Right lobe of liver (tissue), 6 donors: ENCODE results near the gene KIAA0513. TPM values are rescaled to one million over a fixed set of nuclear protein-coding genes. Genes with fewer than 3 reads are reported as not detected.

Experiments
- ATAC-seq, 4 donors: fragments of 200-7000 bp; cut with Tn5 transposase; one replicate each; pipeline ENCODE4 v1.9.1; 2020; ENCODE audit warnings: mild to moderate bottlenecking in 4 of 4, moderate library complexity in 4 of 4
- DNase-seq, 3 donors: peaks; one replicate each; pipeline ENCODE4 v3.0.0-alpha.2; 2020
- H3K27ac ChIP-seq, 3 donors: fragments of 200-600 bp; one replicate each; pipeline ENCODE4 v1.8.0; 2022
- H3K27me3 ChIP-seq, 2 donors: fragments of 200-600 bp; one replicate each; pipeline ENCODE4 v1.8.0; 2022
- H3K36me3 ChIP-seq, 4 donors: fragments of 200-600 bp; sonication (generic) in 1 of 4; one replicate each; pipeline versions ENCODE4 v1.5.1 to v1.8.0; 2017 to 2022; ENCODE audit warnings: control low read depth in 1 of 4
- H3K4me1 ChIP-seq, 4 donors: fragments of 200-600 bp; sonication (generic) in 1 of 4; one replicate each; pipeline versions ENCODE4 v1.5.1 to v1.8.0; 2017 to 2022; ENCODE audit warnings: control low read depth in 1 of 4
- H3K4me3 ChIP-seq, 3 donors: fragments of 200-600 bp; one replicate each; pipeline ENCODE4 v1.8.0; 2022
- H3K9me3 ChIP-seq, 4 donors: fragments of 200-600 bp; sonication (generic) in 1 of 4; one replicate each; pipeline versions ENCODE4 v1.5.1 to v1.8.0; 2017 to 2022; ENCODE audit warnings: control low read depth in 1 of 4
- CTCF ChIP-seq, 4 donors: fragments of 200-600 bp in 3 of 4; fragments of 450-650 bp in 1 of 4; IDR thresholded peaks; one replicate each; pipeline versions ENCODE4 v1.5.1 to v1.8.0; 2016 to 2022; ENCODE audit warnings: antibody characterized with exemption in 4 of 4, mild to moderate bottlenecking in 2 of 4
- POLR2A ChIP-seq: fragments of 450-650 bp; IDR thresholded peaks from one replicate; pipeline ENCODE4 v1.6.1; 2017; ENCODE audit warnings: antibody characterized with exemption, mild to moderate bottlenecking
- WGBS: methylation state at CpG from one replicate; pipeline ENCODE4 v1.1.6; 2018; ENCODE audit warnings: low coverage, low lambda C conversion rate; ENCODE audit not compliant: insufficient coverage; ENCODE audit errors: missing lambda C conversion rate; 5-methylcytosine and 5-hydroxymethylcytosine counted together
- intact Hi-C, 2 donors: fragments of 100-400 bp; cut with DNase I; formaldehyde crosslinking; loops; one replicate each; pipeline versions ENCODE4 v1.11.2 to v1.14.1; 2022
- total RNA-seq, 6 experiments: library from RNA; depleted of rRNA in 2 of 6; stranded (reverse); fragments of >200 nt in 2 of 6; fragmentation: NEBNext Ultra II Directional in 3 of 6; extraction: Animal tissue kit (Norgen Biotek cat#: 25700) in 3 of 6; gene quantifications; one replicate each; pipeline versions ENCODE4 v1.1.0 to v1.2.4, GENCODE V29; 2016 to 2023
- donor health status: DM: no; HTN: yes; CAD: no.
- donor health status: DM: no; HTN: no; CAD: no.
- donor health status: DM: no; HTN: no; CAD: no.
- donor health status: DM: no; HTN: yes; CAD: no.
- donor health status: DM: no; HTN: yes; CAD: no.

Gene KIAA0513
- total RNA-seq, 6 experiments from 2014 or later: 2.6 to 7.4 (median 4.7) TPM

GRCh38 chr16:85006639-85007038 lies 21.0 kb upstream of the KIAA0513 start:
- WGBS: 77% methylated on average over 6 of the region's 7 CpGs

GRCh38 chr16:85007496-85008214 lies 19.9 kb upstream of the KIAA0513 start:
- no peak overlapping the region for H3K27ac ChIP-seq
- no peak for DNase-seq
- H3K4me3 ChIP-seq: no peak overlapping the region
- no peaks in the 10 kb centered on the region for H3K27me3 ChIP-seq
- no peaks in the 10 kb centered on the region for H3K36me3 ChIP-seq
- no peak for TF ChIP-seq CTCF (IDR thresholded peaks at IDR 0.05)
- TF ChIP-seq POLR2A: no peak
- 89% methylated on average over 6 of the region's 7 CpGs for WGBS
- intact Hi-C loops: no loop called here
- peaks cover 0 to 51% (median 15%) of the 10 kb centered on the region in 4 donors for H3K4me1 ChIP-seq
- H3K9me3 ChIP-seq: no peaks in the 10 kb centered on the region
- ATAC-seq: no peak

More at GRCh38 chr16:85006639-85007038, 21.0 kb upstream of the KIAA0513 start:
- no peaks in the 10 kb centered on the region for H3K36me3 ChIP-seq
- DNase-seq (no peak), ATAC-seq (no peak)
- TF ChIP-seq CTCF (IDR thresholded peaks at IDR 0.05) (no peak), POLR2A (no peak)
- H3K4me1 ChIP-seq: peaks cover 0 to 61% (median 20%) of the 10 kb centered on the region in 4 donors
- H3K9me3 ChIP-seq: no peaks in the 10 kb centered on the region
- no peak overlapping the region for H3K27ac ChIP-seq
- intact Hi-C loops: no loop called here
- H3K4me3 ChIP-seq: no peak overlapping the region
- H3K27me3 ChIP-seq: no peaks in the 10 kb centered on the region

GRCh38 chr16:85008271-85008670 lies 19.3 kb upstream of the KIAA0513 start:
- TF ChIP-seq CTCF (IDR thresholded peaks at IDR 0.05) (no peak), POLR2A (no peak)
- H3K9me3 ChIP-seq: no peaks in the 10 kb centered on the region
- H3K36me3 ChIP-seq: no peaks in the 10 kb centered on the region
- intact Hi-C loops: no loop called here
- H3K4me3 ChIP-seq: no peak overlapping the region
- ATAC-seq: no peak
- WGBS: 80% methylated on average over 1 of the region's 3 CpGs
- H3K27me3 ChIP-seq: no peaks in the 10 kb centered on the region
- DNase-seq: no peak
- no peak overlapping the region for H3K27ac ChIP-seq
- peaks cover 0 to 44% (median 13%) of the 10 kb centered on the region in 4 donors for H3K4me1 ChIP-seq

GRCh38 chr16:85010446-85010930 lies 17.1 kb upstream of the KIAA0513 start:
- TF ChIP-seq CTCF (IDR thresholded peaks at IDR 0.05) (no peak), POLR2A (no peak)
- Histone ChIP-seq H3K9me3 (no peaks in the 10 kb centered on the region), H3K4me1 (peaks cover 0 to 40% (median 7%) of the 10 kb centered on the region in 4 donors), H3K27ac (peak overlapping the region; percentile 93 to 97 (median 95)), H3K27me3 (no peaks in the 10 kb centered on the region), H3K4me3 (peak overlapping the region; percentile 71 to 96 (median 93)), H3K36me3 (no peaks in the 10 kb centered on the region)
- DNase-seq: no peak
- WGBS: 26% methylated on average over 9 of the region's 9 CpGs
- intact Hi-C loops: no loop called here
- ATAC-seq: peak in 1 of 4 donors; percentile 6
